ENCODE measurements around the gene TEAD1.

DNA sequence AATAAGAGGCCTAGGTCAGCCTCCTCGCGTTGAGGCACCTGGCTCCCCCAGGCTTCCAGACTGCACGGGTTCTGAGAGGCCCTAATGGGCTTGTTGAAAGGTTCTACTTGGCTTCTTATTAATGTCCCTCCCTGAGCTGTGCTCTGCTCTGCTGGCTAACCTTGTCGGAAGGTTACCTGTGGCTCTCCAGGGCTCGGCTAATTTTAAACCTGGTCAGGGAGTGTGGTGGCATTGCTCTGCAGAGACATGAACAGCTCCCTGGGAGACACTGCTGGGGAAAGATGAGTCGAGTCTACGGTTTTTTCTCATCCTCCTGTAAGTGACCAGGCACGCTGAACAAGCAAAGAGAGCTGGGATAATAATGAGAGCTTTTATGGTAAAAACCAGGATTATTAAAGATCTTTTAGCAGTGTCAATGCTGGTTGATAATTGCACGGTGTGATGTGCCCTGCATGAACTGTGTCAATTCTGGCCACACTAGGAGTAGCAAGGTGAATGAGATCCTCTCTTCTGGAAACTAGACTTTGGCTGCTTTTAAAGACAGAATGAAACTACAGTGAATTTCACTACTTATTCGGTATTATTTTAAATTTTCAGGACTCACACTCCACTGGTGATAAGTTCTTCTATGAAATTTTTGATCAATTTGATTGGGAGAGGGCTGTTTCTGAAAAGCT lies 70.7 kb downstream of the TEAD1 start:
- TF ChIP-seq, protein P1, sequence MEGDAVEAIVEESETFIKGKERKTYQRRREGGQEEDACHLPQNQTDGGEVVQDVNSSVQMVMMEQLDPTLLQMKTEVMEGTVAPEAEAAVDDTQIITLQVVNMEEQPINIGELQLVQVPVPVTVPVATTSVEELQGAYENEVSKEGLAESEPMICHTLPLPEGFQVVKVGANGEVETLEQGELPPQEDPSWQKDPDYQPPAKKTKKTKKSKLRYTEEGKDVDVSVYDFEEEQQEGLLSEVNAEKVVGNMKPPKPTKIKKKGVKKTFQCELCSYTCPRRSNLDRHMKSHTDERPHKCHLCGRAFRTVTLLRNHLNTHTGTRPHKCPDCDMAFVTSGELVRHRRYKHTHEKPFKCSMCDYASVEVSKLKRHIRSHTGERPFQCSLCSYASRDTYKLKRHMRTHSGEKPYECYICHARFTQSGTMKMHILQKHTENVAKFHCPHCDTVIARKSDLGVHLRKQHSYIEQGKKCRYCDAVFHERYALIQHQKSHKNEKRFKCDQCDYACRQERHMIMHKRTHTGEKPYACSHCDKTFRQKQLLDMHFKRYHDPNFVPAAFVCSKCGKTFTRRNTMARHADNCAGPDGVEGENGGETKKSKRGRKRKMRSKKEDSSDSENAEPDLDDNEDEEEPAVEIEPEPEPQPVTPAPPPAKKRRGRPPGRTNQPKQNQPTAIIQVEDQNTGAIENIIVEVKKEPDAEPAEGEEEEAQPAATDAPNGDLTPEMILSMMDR (IDR thresholded peaks at IDR 0.05 in 4 of 5, conservative IDR thresholded peaks at IDR 0.05 in 1 of 5): no peak
- peak in 1 of 2 donors; percentile 69 for TF ChIP-seq POLR2A (IDR thresholded peaks at IDR 0.05)

Data from gastrocnemius medialis (tissue), 4 donors.